Activated T-cell treated with anti-CD3 and anti-CD28 coated beads for 24 hours (primary cell): ENCODE results near the gene MOCS2.

Experiments
- DNase-seq: peaks from one replicate; pipeline ENCODE4 v3.0.0-alpha.2; 2020; ENCODE audit warnings: low read depth

MOCS2 gene

GRCh38 chr5:53092242-53092641, 17.3 kb downstream of the MOCS2 start:
- DNase-seq = no peak

DNA sequence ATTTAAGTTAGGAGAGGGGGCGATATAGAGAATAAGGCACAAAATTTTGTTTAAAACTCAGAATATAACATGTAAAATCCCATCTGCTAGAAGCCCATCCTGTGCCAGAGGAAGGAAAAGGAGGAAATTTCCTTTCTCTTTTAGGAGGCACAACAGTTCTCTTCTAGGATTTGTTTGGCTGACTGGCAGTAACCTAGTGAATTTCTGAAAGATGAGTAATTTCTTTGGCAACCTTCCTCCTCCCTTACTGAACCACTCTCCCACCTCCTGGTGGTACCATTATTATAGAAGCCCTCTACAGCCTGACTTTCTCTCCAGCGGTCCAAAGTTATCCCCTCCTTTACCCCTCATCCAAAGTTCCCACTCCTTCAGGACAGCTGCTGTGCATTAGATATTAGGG, 18.3 kb downstream of the MOCS2 start:
- DNase-seq = no peak

DNA sequence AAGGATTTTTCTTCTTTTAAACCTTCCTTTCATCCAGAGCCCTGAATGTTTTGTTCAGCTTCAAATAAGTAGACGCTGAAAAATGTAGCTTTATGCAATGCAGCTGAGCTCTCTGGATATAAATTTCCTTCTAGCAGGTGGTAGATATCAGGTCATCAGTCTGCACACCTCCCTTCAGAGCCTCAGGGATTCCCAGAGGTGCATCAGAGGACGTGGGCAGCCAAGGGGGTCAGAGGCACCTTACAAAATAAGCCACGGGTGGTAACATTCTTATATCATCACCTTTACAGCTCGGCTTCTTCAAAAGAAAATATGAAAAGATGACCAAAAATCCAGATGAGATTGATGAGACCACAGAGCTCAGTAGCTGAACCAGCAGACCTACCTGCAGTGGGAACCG, 19.3 kb downstream of the MOCS2 start:
- no peak for DNase-seq

GRCh38 chr5:53089481-53089991, 20.0 kb downstream of the MOCS2 start:
- DNase-seq = no peak

DNA sequence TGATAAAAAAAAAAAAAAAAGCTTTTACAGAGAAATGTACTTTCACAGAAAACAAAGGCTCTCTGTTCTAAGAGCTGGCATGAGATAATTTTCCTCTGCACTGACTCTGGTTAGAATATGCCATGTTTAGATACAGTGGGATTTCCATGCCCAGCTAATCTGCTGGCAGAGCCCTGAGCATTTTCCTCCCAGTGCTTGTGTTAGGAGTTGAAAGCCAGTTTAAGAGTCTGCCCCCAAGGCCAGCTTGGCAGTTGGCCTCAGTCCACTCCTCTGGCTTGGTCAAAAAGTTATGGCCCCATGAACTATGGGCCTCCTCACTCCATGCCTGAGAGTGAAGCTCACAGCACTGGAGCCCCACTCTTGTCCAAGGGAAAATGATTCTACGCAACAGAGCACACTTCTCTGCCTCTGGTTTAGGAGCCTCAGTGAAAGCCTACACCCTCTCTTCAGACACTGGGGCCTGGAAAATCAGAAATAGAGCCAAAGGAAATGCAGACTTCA, 21.9 kb downstream of the MOCS2 start:
- DNase-seq = no peak

GRCh38 chr5:53087171-53087570, 22.4 kb downstream of the MOCS2 start:
- no peak for DNase-seq

- no peak for DNase-seq
These were observed 24.9 kb downstream of the MOCS2 start for GRCh38 chr5:53084546-53085255.

DNA sequence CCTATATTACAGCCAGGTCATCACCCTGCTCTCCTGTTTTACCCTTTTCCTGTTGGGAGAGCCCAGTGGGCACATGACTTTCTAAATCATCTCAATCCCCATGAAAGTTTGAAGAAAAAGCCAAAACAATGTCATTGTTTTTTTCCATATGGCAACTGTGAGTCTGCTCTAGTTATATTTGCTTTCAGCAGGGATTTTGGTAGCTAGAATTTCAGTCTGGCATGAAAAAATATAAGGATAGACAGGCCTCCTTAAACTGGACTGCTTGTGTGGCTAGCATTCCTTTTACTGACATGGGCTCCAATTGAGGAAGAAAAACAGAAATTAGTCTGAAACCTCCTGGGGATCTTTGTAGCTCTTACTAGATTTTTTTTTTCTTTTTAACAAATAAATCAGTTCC, 25.6 kb downstream of the MOCS2 start:
- DNase-seq = no peak

DNA sequence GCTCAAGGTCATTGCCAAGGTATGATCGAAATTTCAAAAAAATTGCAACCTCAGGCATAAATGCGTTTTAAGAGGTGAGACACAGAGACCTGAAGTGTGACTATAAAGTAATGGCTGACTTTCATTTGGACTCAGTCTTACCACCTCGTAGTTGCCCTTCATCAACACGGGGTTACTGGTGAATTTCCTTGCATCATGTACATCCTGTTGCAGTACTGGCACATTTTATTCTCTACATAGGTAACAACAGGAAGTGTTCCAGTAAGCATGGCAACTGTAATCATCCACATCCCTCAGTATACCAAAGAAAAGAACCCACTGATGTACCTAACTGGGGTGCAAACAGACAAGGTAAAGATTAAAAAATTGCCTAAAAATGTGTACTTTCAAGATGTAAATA, 29.3 kb downstream of the MOCS2 start:
- no peak for DNase-seq

- DNase-seq = no peak
These were observed 33.5 kb downstream of the MOCS2 start for GRCh38 chr5:53076014-53076583.

GRCh38 chr5:53073348-53073747, 36.2 kb downstream of the MOCS2 start:
- no peak for DNase-seq

DNA sequence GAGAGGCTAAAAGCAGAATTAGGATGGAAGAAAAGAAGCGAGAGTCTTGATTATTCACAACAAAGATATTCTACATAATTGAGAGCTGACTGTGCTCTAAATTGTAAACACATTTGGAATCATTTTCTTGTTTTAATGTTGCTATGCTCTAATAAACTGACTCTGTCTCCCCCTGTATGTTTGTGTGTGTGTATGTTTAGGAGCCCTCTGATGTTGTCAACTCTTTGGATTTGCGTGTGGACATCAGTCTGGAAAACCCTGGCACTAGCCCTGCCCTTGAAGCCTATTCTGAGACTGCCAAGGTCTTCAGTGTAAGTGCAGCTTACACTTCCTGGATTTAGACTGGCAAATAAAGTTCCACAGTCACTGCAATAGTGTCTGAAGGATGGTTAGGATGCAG, 37.8 kb downstream of the MOCS2 start:
- DNase-seq = no peak

DNA sequence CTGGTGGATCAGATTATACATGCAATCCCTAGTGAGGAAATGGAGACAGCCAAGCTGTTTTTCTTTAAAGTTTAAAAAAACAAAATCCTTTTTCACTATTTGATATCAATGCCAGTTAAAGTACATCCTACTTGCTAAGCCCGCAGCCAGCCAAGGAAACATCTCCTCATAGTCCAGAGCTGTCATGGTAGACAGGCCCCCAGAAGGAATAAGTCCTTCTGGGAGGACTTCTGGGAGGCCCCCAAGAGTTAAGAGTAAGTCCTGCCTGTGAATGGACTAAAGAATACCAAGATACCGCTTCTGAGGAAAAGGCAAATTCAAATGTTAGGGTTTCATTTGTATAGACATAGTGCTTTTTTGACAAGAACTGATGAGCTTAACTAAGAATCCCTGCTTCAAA, 38.3 kb downstream of the MOCS2 start:
- DNase-seq = no peak

DNA sequence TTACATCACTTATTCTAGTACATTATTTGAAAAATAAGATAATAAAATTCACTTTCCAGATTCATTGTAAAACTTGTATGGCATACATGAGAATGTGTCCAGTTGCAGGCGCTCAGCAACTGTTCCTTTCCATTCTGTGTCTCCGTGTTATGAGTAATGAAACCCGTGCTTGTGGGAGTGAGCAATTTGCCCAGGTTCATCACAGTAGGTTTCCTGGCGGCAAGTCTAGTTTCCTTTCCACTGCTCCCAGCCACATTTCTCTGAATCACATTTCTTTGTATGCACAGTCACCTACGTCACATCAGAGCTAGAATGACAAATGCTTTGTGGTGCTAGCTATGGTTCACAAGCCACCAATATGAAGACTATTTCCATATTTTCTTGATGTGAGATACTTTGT, 39.9 kb downstream of the MOCS2 start:
- peak; percentile 61 for DNase-seq

GRCh38 chr5:53068291-53068836, 41.2 kb downstream of the MOCS2 start:
- DNase-seq = no peak

DNA sequence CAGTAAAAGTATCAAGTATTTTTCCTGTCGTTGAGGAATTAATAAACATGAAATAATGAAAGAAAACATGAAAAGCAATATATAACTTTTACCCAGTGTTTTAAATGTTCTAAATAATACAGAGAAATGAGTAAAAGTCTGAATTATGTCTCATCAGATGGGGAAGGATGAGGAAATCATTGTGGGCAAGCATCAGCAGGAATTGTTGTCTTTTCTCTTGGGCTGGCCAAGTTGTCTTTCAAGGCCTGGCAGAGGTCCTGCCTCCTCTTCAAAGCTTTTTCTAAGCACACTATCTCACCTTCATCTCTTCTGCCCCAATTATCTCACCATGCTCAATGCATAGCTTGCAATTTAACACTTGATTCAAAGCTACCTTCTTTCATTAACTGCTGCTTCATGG, 41.9 kb downstream of the MOCS2 start:
- no peak for DNase-seq

DNA sequence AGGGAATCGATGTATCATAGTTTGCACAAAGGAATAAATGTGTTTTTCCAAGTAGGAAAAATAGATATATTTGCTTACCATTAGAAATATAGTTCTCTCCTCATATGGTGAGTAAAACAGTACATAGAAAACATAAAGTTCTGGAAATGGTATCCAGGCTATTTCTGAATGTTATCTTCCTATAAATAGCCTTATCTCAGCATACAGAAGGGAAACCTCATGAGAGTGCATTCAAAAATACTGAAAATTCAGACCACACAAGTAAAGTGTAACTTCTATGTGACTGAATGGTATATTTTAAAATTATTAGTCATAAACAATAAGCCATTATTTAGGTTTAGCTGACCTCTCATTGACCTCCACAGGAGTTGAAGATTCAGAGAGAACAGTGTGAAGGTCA, 43.5 kb downstream of the MOCS2 start:
- no peak for DNase-seq

- DNase-seq = no peak
These were observed 45.8 kb downstream of the MOCS2 start for GRCh38 chr5:53063791-53064190.

GRCh38 chr5:53063176-53063575, 46.4 kb downstream of the MOCS2 start:
- DNase-seq = no peak

DNA sequence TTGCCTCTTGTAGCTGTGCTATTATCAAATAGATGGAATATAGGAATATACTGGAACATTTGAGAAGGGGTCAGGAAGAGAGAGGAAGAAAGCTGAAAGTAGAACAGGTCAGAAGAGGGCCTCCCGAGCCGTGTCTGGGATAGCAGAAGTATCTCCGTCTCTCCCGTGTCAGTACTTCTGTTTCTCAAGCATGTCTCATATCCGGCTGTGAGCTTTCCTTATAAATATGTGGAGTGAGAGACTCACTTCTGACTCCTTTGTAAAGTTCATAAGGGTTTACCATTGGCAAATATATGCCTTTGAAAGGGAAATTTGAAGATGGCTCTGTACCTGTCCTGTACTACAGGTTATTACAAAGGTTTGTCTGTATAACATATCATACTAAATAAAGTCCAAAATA, 50.3 kb downstream of the MOCS2 start:
- DNase-seq = no peak

GRCh38 chr5:53055365-53055764, 54.2 kb downstream of the MOCS2 start:
- DNase-seq = no peak

DNA sequence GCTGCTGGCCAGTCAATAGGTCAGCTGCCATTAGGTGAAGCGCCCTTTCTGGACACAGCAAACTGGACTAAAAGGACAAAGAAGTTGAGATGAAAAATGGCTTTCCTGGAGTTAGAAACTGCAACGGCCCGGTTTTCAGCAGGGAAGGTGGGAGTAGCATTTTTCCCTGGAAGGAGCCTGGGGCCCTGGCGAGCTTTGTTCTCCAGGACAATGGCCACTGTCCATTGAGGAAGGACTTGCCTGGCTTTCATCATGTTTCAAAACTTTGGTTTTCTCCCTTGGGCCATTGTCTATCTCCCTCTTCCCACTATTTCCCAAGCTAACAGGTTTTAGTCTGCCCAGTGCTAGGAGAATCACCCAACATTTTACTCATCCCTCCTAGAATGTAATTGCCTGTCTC, 56.2 kb downstream of the MOCS2 start:
- no peak for DNase-seq

DNA sequence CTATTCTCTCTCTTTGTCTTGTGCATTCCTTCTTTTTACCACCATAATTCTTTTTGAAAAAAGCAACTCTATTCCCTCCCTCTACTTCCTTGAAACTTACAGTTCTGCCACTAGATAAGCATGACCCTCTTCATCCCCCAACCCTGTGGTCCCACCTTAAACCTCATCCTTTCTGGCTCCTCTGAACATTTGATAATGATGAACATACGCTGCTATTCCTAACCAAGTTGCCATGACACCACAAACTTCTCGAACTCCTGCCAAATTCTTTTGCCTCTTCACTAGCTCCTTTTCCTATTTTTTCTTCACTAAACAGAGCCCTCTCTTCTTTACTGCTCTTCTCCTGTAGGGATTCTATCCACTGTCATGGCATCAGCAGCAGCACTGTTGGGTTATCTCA, 57.1 kb downstream of the MOCS2 start:
- DNase-seq = no peak

DNA sequence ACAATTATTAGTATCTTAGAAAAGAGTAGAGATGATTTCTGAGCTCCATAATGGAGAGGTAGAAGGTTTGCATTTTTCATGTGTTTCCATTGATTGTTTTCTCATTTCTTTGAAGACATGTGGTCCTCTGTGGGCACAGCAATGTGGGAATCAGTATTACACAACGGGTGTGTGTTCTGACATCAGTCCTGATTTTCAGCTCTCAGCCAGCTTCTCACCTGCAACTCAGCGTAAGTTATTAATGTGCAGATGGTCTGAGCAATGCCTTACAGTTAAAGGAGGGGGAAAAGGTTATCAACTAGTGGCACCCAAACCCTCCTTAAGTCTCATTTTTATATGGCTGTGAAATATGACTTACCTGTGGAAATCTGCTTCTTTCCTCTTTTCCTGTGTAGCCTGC, 61.3 kb downstream of the MOCS2 start:
- DNase-seq = no peak
